C4-2B (cell line): ENCODE data around the gene CIAO2B.

Experiments
- CTCF ChIP-seq: fragments of 450-650 bp; conservative IDR thresholded peaks from 2 replicates; pipeline ENCODE4 v1.5.1; 2017; ENCODE audit warnings: mild to moderate bottlenecking
- ZFX ChIP-seq: fragments of 450-650 bp; IDR thresholded peaks from 2 replicates; pipeline ENCODE4 v1.6.1; 2017

- TF ChIP-seq CTCF (no peak), ZFX (no peak)
Observed at GRCh38 chr16:66946974-66947301, 12.7 kb upstream of the CIAO2B start.
